HL-60 (cell line): ENCODE measurements around the gene TASP1.

Experiments
- DNase-seq, 2 experiments: peaks; one replicate each; pipeline ENCODE4 v3.0.0-alpha.2; 2010 to 2020; ENCODE audit warnings: low read depth in 1 of 2, low spot score in 1 of 2
- H3K27ac ChIP-seq: fragments of 250-450 bp; sonication (Bioruptor Pico); replicated peaks from 2 replicates; pipeline ENCODE4 v1.5.1; 2020; ENCODE audit warnings: mild to moderate bottlenecking, moderate library complexity
- H3K27me3 ChIP-seq: fragments of 250-450 bp; sonication (Bioruptor Pico); 2 replicates; pipeline ENCODE4 v1.5.1; 2021; ENCODE audit warnings: mild to moderate bottlenecking, moderate library complexity; ENCODE audit not compliant: insufficient read depth, poor library complexity, severe bottlenecking
- H3K4me3 ChIP-seq: replicated peaks from 2 replicates; pipeline ENCODE4 v1.5.1; 2011; ENCODE audit warnings: mild to moderate bottlenecking, control low read depth, low read length; ENCODE audit not compliant: insufficient read depth
- CTCF ChIP-seq: IDR thresholded peaks from one replicate; pipeline ENCODE4 v1.5.1; 2011; ENCODE audit warnings: low read length, control low read depth, inconsistent platforms; ENCODE audit not compliant: insufficient read depth
- GABPA ChIP-seq: IDR thresholded peaks from 2 replicates; pipeline ENCODE4 v1.6.1; 2012; ENCODE audit warnings: low read depth
- POLR2AphosphoS5 ChIP-seq: IDR thresholded peaks from 2 replicates; pipeline ENCODE4 v1.6.1; 2012; ENCODE audit warnings: low read depth
- REST ChIP-seq: IDR thresholded peaks from 2 replicates; pipeline ENCODE4 v1.6.1; 2012; ENCODE audit warnings: low read depth; ENCODE audit not compliant: insufficient replicate concordance
- SPI1 ChIP-seq: IDR thresholded peaks from 2 replicates; pipeline ENCODE4 v1.6.1; 2012; ENCODE audit warnings: low read depth, mild to moderate bottlenecking, borderline replicate concordance

TASP1 gene

GRCh38 chr20:13436530-13436929, 202.2 kb downstream of the TASP1 start:
- TF ChIP-seq POLR2AphosphoS5 (no peak), SPI1 (no peak), GABPA (no peak), REST (no peak), CTCF (no peak)
- no peak for DNase-seq
- Histone ChIP-seq H3K27ac (no peak overlapping the region), H3K27me3 (no peaks in the 10 kb centered on the region), H3K4me3 (no peak overlapping the region)

- TF ChIP-seq SPI1, result no peak
- DNase-seq, result no peak
- no peak overlapping the region for H3K4me3 ChIP-seq
- H3K27ac ChIP-seq, result no peak overlapping the region
- H3K27me3 ChIP-seq, result no peaks in the 10 kb centered on the region
Observed at GRCh38 chr20:13432126-13432525, 206.6 kb downstream of the TASP1 start.

- Histone ChIP-seq H3K27ac (no peak overlapping the region), H3K4me3 (no peak overlapping the region), H3K27me3 (no peaks in the 10 kb centered on the region)
- TF ChIP-seq POLR2AphosphoS5 (no peak), GABPA (no peak), REST (no peak), SPI1 (no peak), CTCF (no peak)
- DNase-seq, result peak; percentile 5 to 8
Observed at GRCh38 chr20:13430346-13431002, 208.3 kb downstream of the TASP1 start.

DNA sequence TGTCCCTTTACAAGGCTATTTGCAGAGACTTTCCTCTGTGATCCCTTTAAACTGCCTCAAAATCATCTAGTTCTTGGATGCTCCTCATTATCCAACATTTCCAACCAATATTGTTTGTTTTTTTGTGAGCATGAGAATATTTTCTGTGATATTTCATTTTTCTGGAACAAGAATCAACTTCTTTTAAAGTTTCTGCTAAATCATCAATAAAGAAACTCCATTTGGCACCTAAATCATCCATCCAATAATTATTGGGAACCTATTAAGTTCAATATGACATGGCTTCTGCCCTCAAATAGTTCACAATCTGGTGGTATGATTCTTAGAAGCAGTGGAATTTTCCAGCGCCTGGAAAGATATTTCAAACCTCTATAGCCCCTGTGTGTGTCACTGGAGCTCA, 210.0 kb downstream of the TASP1 start:
- no peak for DNase-seq
- no peak overlapping the region for H3K4me3 ChIP-seq
- TF ChIP-seq REST (no peak), CTCF (no peak)
- H3K27ac ChIP-seq, result no peak overlapping the region
- H3K27me3 ChIP-seq, result no peaks in the 10 kb centered on the region
